Fibroblast of lung (primary cell): ENCODE data around the gene CYCS. TPM values are rescaled to one million over a fixed set of nuclear protein-coding genes. Genes with fewer than 3 reads are reported as not detected.

ENCODE experiments used
- DNase-seq, 2 donors: peaks; one replicate each; pipeline versions ENCODE4 v3.0.0 to v3.0.0-alpha.2; 2010; ENCODE audit warnings: low read depth in 2 of 2
- H2AFZ ChIP-seq: 2 replicates; pipeline ENCODE4 v1.5.1; 2012; ENCODE audit warnings: low read length, control low read depth, inconsistent platforms
- H3K27ac ChIP-seq: 2 replicates; pipeline ENCODE4 v1.5.1; 2011; ENCODE audit warnings: low read length, control low read depth; ENCODE audit not compliant: insufficient read depth
- H3K27me3 ChIP-seq: 2 replicates; pipeline ENCODE4 v1.5.1; 2011; ENCODE audit warnings: mild to moderate bottlenecking, low read length; ENCODE audit not compliant: control insufficient read depth, insufficient read depth
- H3K36me3 ChIP-seq: 2 replicates; pipeline ENCODE4 v1.5.1; 2011; ENCODE audit warnings: low read length; ENCODE audit not compliant: control insufficient read depth, insufficient read depth
- H3K4me1 ChIP-seq: 2 replicates; pipeline ENCODE4 v1.5.1; 2011; ENCODE audit warnings: low read length; ENCODE audit not compliant: control insufficient read depth, insufficient read depth; ENCODE audit errors: extremely low read depth
- H3K4me2 ChIP-seq: 2 replicates; pipeline ENCODE4 v1.5.1; 2011; ENCODE audit warnings: low read length, control low read depth; ENCODE audit not compliant: insufficient read depth; ENCODE audit errors: extremely low read depth
- H3K4me3 ChIP-seq, 4 experiments: fragments of 200-600 bp in 1 of 4; sonication (generic) in 1 of 4; replicated peaks in 1 of 4; 2 replicates each; pipeline ENCODE4 v1.5.1; 2011 to 2016; ENCODE audit warnings: low read length in 4 of 4, low read depth in 3 of 4, mild to moderate bottlenecking in 3 of 4, control low read depth in 2 of 4, inconsistent platforms in 1 of 4, mixed read lengths in 1 of 4; ENCODE audit not compliant: insufficient read depth in 1 of 4; ENCODE audit errors: control extremely low read depth in 1 of 4
- H3K79me2 ChIP-seq: 2 replicates; pipeline ENCODE4 v1.5.1; 2012; ENCODE audit warnings: mild to moderate bottlenecking, low read length, inconsistent platforms; ENCODE audit not compliant: control insufficient read depth, insufficient read depth
- H3K9ac ChIP-seq: 2 replicates; pipeline ENCODE4 v1.5.1; 2011; ENCODE audit warnings: mild to moderate bottlenecking, low read length, control low read depth; ENCODE audit not compliant: insufficient read depth
- H3K9me3 ChIP-seq: 2 replicates; pipeline ENCODE4 v1.5.1; 2012; ENCODE audit warnings: low read depth, low read length; ENCODE audit not compliant: control insufficient read depth, insufficient read depth
- H4K20me1 ChIP-seq: 2 replicates; pipeline ENCODE4 v1.5.1; 2011; ENCODE audit warnings: low read length; ENCODE audit not compliant: control insufficient read depth, insufficient read depth; ENCODE audit errors: extremely low read depth
- EZH2 ChIP-seq: IDR thresholded peaks from 2 replicates; pipeline ENCODE4 v1.5.1; 2012; ENCODE audit warnings: low read length, control low read depth, mild to moderate bottlenecking; ENCODE audit errors: missing control alignments
- polyA plus RNA-seq, 2 donors: library from polyadenylated mRNA; depleted of rRNA in 1 of 2; stranded (reverse) in 1 of 2; unstranded in 1 of 2; fragments of >200 nt; gene quantifications; 2 replicates each; pipeline ENCODE4 v1.2.1, GENCODE V29; 2011 to 2012; ENCODE audit warnings: missing spikeins in 1 of 2
- total RNA-seq: library from RNA; depleted of rRNA; stranded (reverse); fragments of >200 nt; gene quantifications from 2 replicates; pipeline ENCODE4 v1.2.1, GENCODE V29; 2014
- TF ChIP-seq, protein P1 (sequence below), 2 donors: IDR thresholded peaks in 1 of 2; conservative IDR thresholded peaks in 1 of 2; 1 replicate in 1 of 2; 2 replicates in 1 of 2; pipeline ENCODE4 v1.5.1; 2011 to 2012; ENCODE audit warnings: low read length in 2 of 2, control low read depth in 1 of 2, inconsistent platforms in 1 of 2, low read depth in 1 of 2, mild to moderate bottlenecking in 1 of 2

The CYCS gene
- total and polyA plus RNA-seq, 2 donors (not counting 1 experiment from before 2014, with no cell fraction given), result 32.7 to 76.5 TPM

- H3K4me3 ChIP-seq, result no peak overlapping the region
- no peaks in the 10 kb centered on the region for H3K36me3 ChIP-seq
- no peak overlapping the region for H3K27ac ChIP-seq
- DNase-seq, result no peak
- H3K4me2 ChIP-seq, result no peak overlapping the region
- H3K9me3 ChIP-seq, result no peaks in the 10 kb centered on the region
- no peaks in the 10 kb centered on the region for H3K79me2 ChIP-seq
- no peak overlapping the region for H3K9ac ChIP-seq
- H3K27me3 ChIP-seq, result no peaks in the 10 kb centered on the region
- H3K4me1 ChIP-seq, result no peaks in the 10 kb centered on the region
- no peaks in the 10 kb centered on the region for H4K20me1 ChIP-seq
- H2AFZ ChIP-seq, result no peak overlapping the region
- TF ChIP-seq EZH2, result no peak
- TF ChIP-seq, protein P1, sequence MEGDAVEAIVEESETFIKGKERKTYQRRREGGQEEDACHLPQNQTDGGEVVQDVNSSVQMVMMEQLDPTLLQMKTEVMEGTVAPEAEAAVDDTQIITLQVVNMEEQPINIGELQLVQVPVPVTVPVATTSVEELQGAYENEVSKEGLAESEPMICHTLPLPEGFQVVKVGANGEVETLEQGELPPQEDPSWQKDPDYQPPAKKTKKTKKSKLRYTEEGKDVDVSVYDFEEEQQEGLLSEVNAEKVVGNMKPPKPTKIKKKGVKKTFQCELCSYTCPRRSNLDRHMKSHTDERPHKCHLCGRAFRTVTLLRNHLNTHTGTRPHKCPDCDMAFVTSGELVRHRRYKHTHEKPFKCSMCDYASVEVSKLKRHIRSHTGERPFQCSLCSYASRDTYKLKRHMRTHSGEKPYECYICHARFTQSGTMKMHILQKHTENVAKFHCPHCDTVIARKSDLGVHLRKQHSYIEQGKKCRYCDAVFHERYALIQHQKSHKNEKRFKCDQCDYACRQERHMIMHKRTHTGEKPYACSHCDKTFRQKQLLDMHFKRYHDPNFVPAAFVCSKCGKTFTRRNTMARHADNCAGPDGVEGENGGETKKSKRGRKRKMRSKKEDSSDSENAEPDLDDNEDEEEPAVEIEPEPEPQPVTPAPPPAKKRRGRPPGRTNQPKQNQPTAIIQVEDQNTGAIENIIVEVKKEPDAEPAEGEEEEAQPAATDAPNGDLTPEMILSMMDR (conservative IDR thresholded peaks at IDR 0.05 in 1 of 2, IDR thresholded peaks at IDR 0.05 in 1 of 2; ENCODE audit: low read depth in 1 of 2, low read length in 2 of 2), result no peak
Observed at GRCh38 chr7:25143763-25144162, 18.7 kb upstream of the CYCS start.

DNA sequence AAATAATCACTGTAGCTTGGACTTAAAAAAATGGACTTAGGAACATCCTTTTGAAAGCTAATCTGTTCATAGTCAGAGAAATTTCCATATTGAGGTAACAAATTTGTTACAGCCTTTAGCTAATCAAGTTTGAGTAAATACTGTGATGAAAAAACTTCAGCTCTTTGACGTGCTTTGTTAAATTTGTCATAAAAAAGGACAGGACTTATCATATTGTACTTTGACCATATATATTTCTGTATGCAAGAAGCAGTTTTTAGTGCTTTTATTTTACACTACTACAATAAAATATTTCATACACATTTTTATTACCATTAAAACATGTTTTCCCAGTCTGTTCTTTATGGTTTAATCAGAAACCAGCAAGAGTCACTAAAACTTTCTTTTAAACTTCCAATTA is 14.5 kb upstream of the CYCS start:
- Histone ChIP-seq H3K4me3 (no peak overlapping the region), H3K4me2 (no peak overlapping the region), H3K9ac (no peak overlapping the region)

DNA sequence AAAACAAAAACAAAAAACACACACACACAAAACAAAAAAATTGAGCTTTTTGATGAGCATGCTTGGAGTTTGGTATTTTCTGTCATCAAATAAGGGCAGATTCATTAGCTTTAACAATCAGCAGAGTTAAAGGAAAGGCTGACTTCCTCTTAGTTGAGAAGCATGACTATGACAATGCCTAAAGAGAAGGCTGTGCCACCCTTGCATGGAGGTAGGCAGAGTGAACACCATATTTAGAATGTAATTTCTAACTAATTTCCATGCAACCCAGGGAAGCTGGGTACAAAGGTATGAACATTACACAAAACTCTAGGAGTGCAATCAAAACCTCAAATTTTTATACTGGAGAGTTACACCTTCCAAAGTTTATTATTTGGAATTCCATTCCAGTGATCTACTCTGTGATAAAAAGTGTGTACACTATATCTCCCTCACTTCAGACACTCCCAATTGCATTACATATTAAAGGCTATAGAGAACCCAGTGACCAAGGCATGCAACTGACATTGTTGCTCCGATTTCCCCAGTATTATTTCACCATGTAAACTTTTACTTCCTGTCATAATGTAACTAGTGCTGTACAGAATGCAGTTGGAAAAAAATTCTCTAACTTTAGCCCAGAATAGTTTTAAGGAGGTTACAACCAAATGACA is 9.4 kb upstream of the CYCS start:
- Histone ChIP-seq H3K27me3 (no peaks in the 10 kb centered on the region), H3K9ac (no peak overlapping the region), H2AFZ (no peak overlapping the region), H3K4me1 (no peaks in the 10 kb centered on the region), H3K4me2 (no peak overlapping the region), H3K27ac (no peak overlapping the region), H4K20me1 (no peaks in the 10 kb centered on the region), H3K9me3 (no peaks in the 10 kb centered on the region), H3K4me3 (no peak overlapping the region), H3K36me3 (no peaks in the 10 kb centered on the region), H3K79me2 (no peaks in the 10 kb centered on the region)
- no peak for DNase-seq
- TF ChIP-seq, protein P1 (conservative IDR thresholded peaks at IDR 0.05 in 1 of 2, IDR thresholded peaks at IDR 0.05 in 1 of 2; ENCODE audit: low read depth in 1 of 2, low read length in 2 of 2), result no peak
- no peak for TF ChIP-seq EZH2

More for the DNA sequence above, 14.5 kb upstream of the CYCS start:
- Histone ChIP-seq H3K36me3 (no peaks in the 10 kb centered on the region), H3K79me2 (no peaks in the 10 kb centered on the region), H3K27ac (no peak overlapping the region), H3K4me1 (no peaks in the 10 kb centered on the region), H4K20me1 (no peaks in the 10 kb centered on the region), H3K27me3 (no peaks in the 10 kb centered on the region), H2AFZ (no peak overlapping the region), H3K9me3 (no peaks in the 10 kb centered on the region)
- TF ChIP-seq, protein P1 (conservative IDR thresholded peaks at IDR 0.05 in 1 of 2, IDR thresholded peaks at IDR 0.05 in 1 of 2; ENCODE audit: low read depth in 1 of 2, low read length in 2 of 2), result no peak
- TF ChIP-seq EZH2, result no peak
- DNase-seq, result no peak
